ENCODE data around the gene TUBGCP6. TPM values are rescaled to one million over a fixed set of nuclear protein-coding genes. Genes with fewer than 3 reads are reported as not detected.

The TUBGCP6 gene
- total RNA-seq, 1 donor from 2014 or later: 103 TPM

- Mint-ChIP-seq H3K4me1 (no peaks in the 10 kb centered on the region), H3K9me3 (no peaks in the 10 kb centered on the region), H3K4me3 (no peak overlapping the region), H3K36me3 (ENCODE audit: low read depth) (peaks cover 4% of the 10 kb centered on the region), H3K27ac (no peak overlapping the region), H3K27me3 (no peaks in the 10 kb centered on the region)
- TF ChIP-seq CTCF (IDR thresholded peaks at IDR 0.05): no peak
- ATAC-seq (ENCODE audit: low read depth) (no peak), DNase-seq (no peak)
- POLR2A ChIA-PET: no interaction called here
- CTCF ChIA-PET: no interaction called here
- intact Hi-C loops (cut with micrococcal nuclease): no loop called here
These were observed 37.7 kb upstream of the TUBGCP6 start for GRCh38 chr22:50282361-50283155.

- no peak for ATAC-seq (ENCODE audit: low read depth)
- intact Hi-C loops (cut with micrococcal nuclease): no loop called here
- H3K27ac Mint-ChIP-seq: no peak overlapping the region
These were observed 37.1 kb upstream of the TUBGCP6 start for GRCh38 chr22:50281957-50282356.

GRCh38 chr22:50281384-50281760 is 36.5 kb upstream of the TUBGCP6 start:
- Mint-ChIP-seq H3K36me3 (ENCODE audit: low read depth) (peaks cover 4% of the 10 kb centered on the region), H3K27ac (no peak overlapping the region), H3K4me3 (no peak overlapping the region), H3K9me3 (no peaks in the 10 kb centered on the region), H3K4me1 (no peaks in the 10 kb centered on the region), H3K27me3 (no peaks in the 10 kb centered on the region)
- POLR2A ChIA-PET: no interaction called here
- no peak for TF ChIP-seq CTCF (IDR thresholded peaks at IDR 0.05)
- no peak for DNase-seq
- CTCF ChIA-PET: no interaction called here
- no peak for ATAC-seq (ENCODE audit: low read depth)
- intact Hi-C loops (cut with micrococcal nuclease): no loop called here

More at GRCh38 chr22:50281957-50282356, 37.1 kb upstream of the TUBGCP6 start:
- no peak for DNase-seq
- ChIA-PET POLR2A (no interaction called here), CTCF (no interaction called here)
- no peak for TF ChIP-seq CTCF (IDR thresholded peaks at IDR 0.05)
- Mint-ChIP-seq H3K4me1 (no peaks in the 10 kb centered on the region), H3K27me3 (no peaks in the 10 kb centered on the region), H3K9me3 (no peaks in the 10 kb centered on the region), H3K4me3 (no peak overlapping the region), H3K36me3 (ENCODE audit: low read depth) (peaks cover 4% of the 10 kb centered on the region)

GRCh38 chr22:50280708-50281383 is 36.0 kb upstream of the TUBGCP6 start:
- Mint-ChIP-seq H3K27me3 (no peaks in the 10 kb centered on the region), H3K4me3 (no peak overlapping the region), H3K4me1 (no peaks in the 10 kb centered on the region), H3K27ac (no peak overlapping the region), H3K36me3 (ENCODE audit: low read depth) (peaks cover 4% of the 10 kb centered on the region), H3K9me3 (no peaks in the 10 kb centered on the region)
- intact Hi-C loops (cut with micrococcal nuclease): no loop called here
- DNase-seq (no peak), ATAC-seq (ENCODE audit: low read depth) (no peak)
- no peak for TF ChIP-seq CTCF (IDR thresholded peaks at IDR 0.05)
- ChIA-PET CTCF (no interaction called here), POLR2A (no interaction called here)

GRCh38 chr22:50280022-50280707 is 35.3 kb upstream of the TUBGCP6 start:
- Mint-ChIP-seq H3K27ac (no peak overlapping the region), H3K4me3 (no peak overlapping the region), H3K36me3 (ENCODE audit: low read depth) (peaks cover 4% of the 10 kb centered on the region), H3K4me1 (no peaks in the 10 kb centered on the region), H3K9me3 (no peaks in the 10 kb centered on the region), H3K27me3 (no peaks in the 10 kb centered on the region)
- ChIA-PET CTCF (no interaction called here), POLR2A (no interaction called here)
- no peak for DNase-seq
- TF ChIP-seq CTCF (IDR thresholded peaks at IDR 0.05): no peak
- ATAC-seq (ENCODE audit: low read depth): no peak
- intact Hi-C loops (cut with micrococcal nuclease): no loop called here

Measured in activated B cell treated with CpG ODN at 0.5 μM for 24 hours (primary cell).